KMS-11 (cell line): ENCODE data around the gene DHFR.

ENCODE experiments used
- H2AFZ ChIP-seq: fragments of 200-600 bp; sonication (generic); 2 replicates; pipeline ENCODE4 v1.6.1; 2016; ENCODE audit warnings: antibody characterized with exemption, mixed run types, low read depth
- H3K27ac ChIP-seq: fragments of 200-600 bp; sonication (generic); 2 replicates; pipeline ENCODE4 v1.6.1; 2016; ENCODE audit warnings: mild to moderate bottlenecking, mixed run types
- H3K27me3 ChIP-seq: fragments of 200-600 bp; sonication (generic); 2 replicates; pipeline ENCODE4 v1.6.1; 2017; ENCODE audit warnings: mild to moderate bottlenecking, low read depth, mixed run types, moderate library complexity; ENCODE audit not compliant: insufficient read depth
- H3K36me3 ChIP-seq: fragments of 200-600 bp; sonication (generic); 2 replicates; pipeline ENCODE4 v1.6.1; 2017; ENCODE audit warnings: mild to moderate bottlenecking, mixed run types; ENCODE audit not compliant: insufficient read depth
- H3K4me1 ChIP-seq: fragments of 200-600 bp; sonication (generic); 2 replicates; pipeline ENCODE4 v1.6.1; 2016; ENCODE audit warnings: mild to moderate bottlenecking, low read depth, mixed run types; ENCODE audit not compliant: poor library complexity, severe bottlenecking
- H3K4me2 ChIP-seq: fragments of 200-600 bp; sonication (generic); 2 replicates; pipeline ENCODE4 v1.7.0; 2016; ENCODE audit warnings: mild to moderate bottlenecking, mixed run types
- H3K4me3 ChIP-seq: fragments of 200-600 bp; sonication (generic); IDR thresholded peaks from 2 replicates; pipeline ENCODE4 v1.6.1; 2017; ENCODE audit warnings: low read depth, low read length, mixed read lengths; ENCODE audit not compliant: insufficient read depth
- H3K79me2 ChIP-seq: fragments of 200-600 bp; sonication (generic); 2 replicates; pipeline ENCODE4 v1.6.1; 2016; ENCODE audit warnings: low read depth, mixed run types; ENCODE audit not compliant: insufficient read depth
- H3K9ac ChIP-seq: fragments of 200-600 bp; sonication (generic); 2 replicates; pipeline ENCODE4 v1.6.1; 2016; ENCODE audit warnings: mild to moderate bottlenecking, mixed run types
- H4K20me1 ChIP-seq: fragments of 200-600 bp; sonication (generic); 2 replicates; pipeline ENCODE4 v1.6.1; 2016; ENCODE audit warnings: mild to moderate bottlenecking, mixed run types; ENCODE audit not compliant: insufficient read depth
- CTCF ChIP-seq: fragments of 200-600 bp; sonication (generic); conservative IDR thresholded peaks from 2 replicates; pipeline ENCODE4 v1.6.1; 2017; ENCODE audit warnings: low read depth, mild to moderate bottlenecking, antibody characterized with exemption, low read length, moderate library complexity, mixed read lengths

Gene DHFR

DNA sequence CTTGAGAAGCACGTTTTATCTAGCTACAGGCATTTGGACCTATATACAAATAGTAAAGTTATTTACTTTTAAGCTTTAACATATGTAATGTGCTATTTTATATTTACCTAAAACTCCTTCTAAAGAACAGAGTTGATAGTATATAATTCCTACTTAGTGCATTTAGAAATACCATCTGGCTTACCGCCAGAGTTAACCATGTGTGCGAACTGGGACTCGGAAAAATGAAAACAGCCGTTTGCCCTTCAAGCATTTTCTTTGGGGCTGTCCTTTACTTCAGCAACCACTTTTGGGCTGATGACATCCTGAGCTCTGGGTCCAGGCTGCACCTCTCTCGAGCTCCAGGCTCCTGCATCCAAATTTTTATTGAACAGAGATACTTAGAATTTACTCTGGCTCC, 21.9 kb upstream of the DHFR start:
- Histone ChIP-seq H2AFZ (no peak overlapping the region), H3K27me3 (no peaks in the 10 kb centered on the region), H3K9ac (no peak overlapping the region), H4K20me1 (no peaks in the 10 kb centered on the region), H3K36me3 (no peaks in the 10 kb centered on the region; the same call in 1 of the 2 replicates), H3K4me1 (peaks cover 5% of the 10 kb centered on the region), H3K79me2 (no peaks in the 10 kb centered on the region), H3K4me3 (no peak overlapping the region), H3K27ac (no peak overlapping the region), H3K4me2 (no peak overlapping the region)
- TF ChIP-seq CTCF: no peak

DNA sequence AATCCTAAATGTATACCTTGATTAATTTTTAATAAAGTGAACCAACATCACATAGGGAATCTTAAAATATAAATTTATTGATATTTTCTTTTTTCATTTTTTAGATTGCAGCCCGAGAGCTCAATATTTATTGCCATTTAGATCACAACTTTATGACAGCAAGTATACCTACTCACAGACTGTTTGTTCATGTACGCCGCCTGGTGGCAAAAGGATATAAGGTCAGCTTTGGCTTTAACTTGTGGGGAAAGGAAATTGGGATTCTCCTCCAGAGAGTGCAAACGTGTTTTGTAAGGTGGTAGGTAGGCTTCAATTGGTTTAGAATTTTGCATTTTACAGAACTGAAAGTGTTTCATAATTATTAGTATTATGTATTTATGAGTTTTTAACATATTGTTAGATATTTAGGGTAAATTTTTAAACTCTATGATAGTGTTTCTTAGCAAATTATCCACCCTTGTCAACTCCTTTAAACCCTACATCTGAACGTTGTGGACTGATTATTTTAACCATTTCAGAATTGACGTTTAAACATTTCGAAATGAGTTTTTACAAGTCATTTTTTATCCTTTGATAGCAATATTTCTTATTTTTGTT, 17.5 kb upstream of the DHFR start:
- no peak overlapping the region for H2AFZ ChIP-seq

GRCh38 chr5:80668016-80668969, 13.5 kb upstream of the DHFR start:
- Histone ChIP-seq H2AFZ (no peak overlapping the region), H3K9ac (no peak overlapping the region), H3K4me1 (peaks cover 14% of the 10 kb centered on the region), H3K4me2 (no peak overlapping the region), H3K4me3 (no peak overlapping the region), H4K20me1 (no peaks in the 10 kb centered on the region), H3K79me2 (no peaks in the 10 kb centered on the region), H3K27ac (no peak overlapping the region), H3K27me3 (no peaks in the 10 kb centered on the region), H3K36me3 (no peaks in the 10 kb centered on the region; the same call in 1 of the 2 replicates)
- TF ChIP-seq CTCF: no peak

More for the DNA sequence above, 17.5 kb upstream of the DHFR start:
- Histone ChIP-seq H4K20me1 (no peaks in the 10 kb centered on the region), H3K4me3 (no peak overlapping the region), H3K9ac (no peak overlapping the region), H3K27ac (no peak overlapping the region), H3K27me3 (no peaks in the 10 kb centered on the region), H3K79me2 (no peaks in the 10 kb centered on the region), H3K4me2 (no peak overlapping the region), H3K4me1 (peaks cover 14% of the 10 kb centered on the region), H3K36me3 (no peaks in the 10 kb centered on the region; the same call in 1 of the 2 replicates)
- peak; percentile 88 for TF ChIP-seq CTCF

- H3K9ac ChIP-seq: no peak overlapping the region
- no peak overlapping the region for H3K4me2 ChIP-seq
- no peak overlapping the region for H3K4me3 ChIP-seq
- H2AFZ ChIP-seq: no peak overlapping the region
- no peaks in the 10 kb centered on the region for H3K27me3 ChIP-seq
- no peaks in the 10 kb centered on the region for H3K79me2 ChIP-seq
- H4K20me1 ChIP-seq: no peaks in the 10 kb centered on the region
- H3K36me3 ChIP-seq: no peaks in the 10 kb centered on the region
- no peak for TF ChIP-seq CTCF
- H3K27ac ChIP-seq: no peak overlapping the region
- H3K4me1 ChIP-seq: peaks cover 13% of the 10 kb centered on the region
These were observed 12.6 kb upstream of the DHFR start for GRCh38 chr5:80667384-80667783.
